Measurements from ENCODE around the gene CLEC10A.
"Not testable (repeated sequence)": the region's sequence is repeated elsewhere in the genome, so short reads cannot be mapped to it uniquely, and the experiment has no call there.

CLEC10A gene

DNA sequence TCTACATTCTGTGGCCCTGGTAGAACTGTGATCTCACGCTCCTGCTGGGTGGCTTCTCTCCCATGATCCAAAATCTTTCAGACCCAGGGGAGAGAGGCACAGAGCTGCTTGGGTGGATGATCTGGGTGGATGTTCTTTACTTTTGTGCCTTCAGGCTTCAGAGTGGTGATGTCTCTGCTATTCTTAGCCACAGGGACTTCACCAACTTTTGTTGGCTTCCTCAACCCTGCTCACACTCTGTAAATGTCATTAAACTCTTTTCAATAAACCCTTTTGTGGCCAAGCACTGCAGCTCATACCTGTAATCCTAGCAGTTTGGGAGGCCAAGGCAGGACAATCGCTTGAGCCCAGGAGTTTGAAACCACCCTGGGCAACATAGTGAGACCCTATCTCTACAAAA lies 7.6 kb downstream of the CLEC10A start:
- no peak for DNase-seq (ENCODE audit: low read depth)

- DNase-seq (ENCODE audit: low read depth), result no peak
These were observed 9.3 kb downstream of the CLEC10A start for GRCh38 chr17:7070712-7071111.

DNA sequence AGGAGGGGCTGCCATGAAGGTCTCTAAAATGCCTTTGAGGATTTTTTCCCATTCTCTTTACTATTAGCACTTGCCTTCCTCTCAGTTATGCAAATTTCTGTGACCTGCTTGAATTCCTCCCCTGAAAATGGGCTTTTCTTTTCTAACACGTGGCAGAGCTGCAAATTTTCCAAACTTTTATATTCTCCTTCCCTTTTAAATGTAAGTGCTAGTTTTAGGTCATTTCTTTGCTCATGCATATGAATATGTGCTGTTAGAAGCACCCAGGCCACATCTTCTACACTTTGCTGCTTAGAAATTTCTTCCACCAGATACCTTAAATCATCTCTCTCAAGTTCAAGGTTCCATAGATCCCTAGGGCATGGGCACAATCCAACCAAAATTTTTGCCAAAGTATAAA lies 11.8 kb downstream of the CLEC10A start:
- DNase-seq (ENCODE audit: low read depth), result no peak

- no peak for DNase-seq (ENCODE audit: low read depth)
These were observed 12.9 kb downstream of the CLEC10A start for GRCh38 chr17:7067198-7067597.

DNA sequence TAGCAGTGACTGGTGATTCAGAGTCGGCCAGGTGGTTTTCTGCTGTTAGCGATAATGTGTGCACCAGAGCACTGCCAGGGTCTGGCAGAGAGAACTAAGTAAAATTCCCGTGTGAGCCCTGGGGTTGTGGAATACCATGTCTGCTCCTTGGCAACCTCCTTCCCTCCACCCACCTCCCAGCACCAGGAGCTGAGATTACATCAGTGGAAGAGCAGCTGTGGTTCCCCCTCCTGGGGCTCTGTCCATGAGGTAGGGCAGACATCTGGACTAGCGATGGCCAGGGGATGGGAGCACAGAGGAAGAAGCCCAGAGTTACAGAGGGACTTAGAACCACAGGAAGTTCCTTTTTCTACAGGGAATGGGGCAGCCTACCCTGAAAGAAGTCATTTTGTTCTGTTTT lies 15.8 kb downstream of the CLEC10A start:
- no peak for DNase-seq (ENCODE audit: low read depth)

- no peak for DNase-seq (ENCODE audit: low read depth)
These were observed 16.4 kb downstream of the CLEC10A start for GRCh38 chr17:7063518-7064094.

- DNase-seq (ENCODE audit: low read depth), result peak; percentile 39
These were observed 19.7 kb downstream of the CLEC10A start for GRCh38 chr17:7060165-7060891.

- no peak for DNase-seq (ENCODE audit: low read depth)
These were observed 21.1 kb downstream of the CLEC10A start for GRCh38 chr17:7058831-7059447.

- DNase-seq (ENCODE audit: low read depth), result no peak
These were observed 23.7 kb downstream of the CLEC10A start for GRCh38 chr17:7056386-7056785.

DNA sequence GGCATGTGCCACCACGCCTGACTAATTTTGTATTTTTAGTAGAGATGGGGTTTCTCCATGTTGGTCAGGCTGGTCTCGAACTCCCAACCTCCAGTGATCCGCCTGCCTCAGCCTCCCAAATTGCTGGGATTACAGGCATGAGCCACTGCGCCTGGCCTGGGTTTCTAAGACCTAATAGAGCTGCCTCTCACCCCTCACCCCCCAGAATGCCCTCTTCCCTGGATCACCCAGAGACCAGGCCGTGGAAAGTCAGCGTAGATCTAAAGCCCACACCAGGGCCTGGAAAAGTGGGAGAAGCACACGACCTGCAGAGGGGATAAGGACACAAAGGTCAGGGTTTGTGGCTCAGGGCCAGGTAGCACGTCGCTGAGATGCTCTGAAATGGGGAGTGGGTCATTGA lies 29.5 kb downstream of the CLEC10A start:
- DNase-seq (ENCODE audit: low read depth), result not testable (repeated sequence)

- DNase-seq (ENCODE audit: low read depth), result no peak
These were observed 31.1 kb downstream of the CLEC10A start for GRCh38 chr17:7048968-7049367.

GRCh38 chr17:7047566-7047965 lies 32.5 kb downstream of the CLEC10A start:
- no peak for DNase-seq (ENCODE audit: low read depth)

DNA sequence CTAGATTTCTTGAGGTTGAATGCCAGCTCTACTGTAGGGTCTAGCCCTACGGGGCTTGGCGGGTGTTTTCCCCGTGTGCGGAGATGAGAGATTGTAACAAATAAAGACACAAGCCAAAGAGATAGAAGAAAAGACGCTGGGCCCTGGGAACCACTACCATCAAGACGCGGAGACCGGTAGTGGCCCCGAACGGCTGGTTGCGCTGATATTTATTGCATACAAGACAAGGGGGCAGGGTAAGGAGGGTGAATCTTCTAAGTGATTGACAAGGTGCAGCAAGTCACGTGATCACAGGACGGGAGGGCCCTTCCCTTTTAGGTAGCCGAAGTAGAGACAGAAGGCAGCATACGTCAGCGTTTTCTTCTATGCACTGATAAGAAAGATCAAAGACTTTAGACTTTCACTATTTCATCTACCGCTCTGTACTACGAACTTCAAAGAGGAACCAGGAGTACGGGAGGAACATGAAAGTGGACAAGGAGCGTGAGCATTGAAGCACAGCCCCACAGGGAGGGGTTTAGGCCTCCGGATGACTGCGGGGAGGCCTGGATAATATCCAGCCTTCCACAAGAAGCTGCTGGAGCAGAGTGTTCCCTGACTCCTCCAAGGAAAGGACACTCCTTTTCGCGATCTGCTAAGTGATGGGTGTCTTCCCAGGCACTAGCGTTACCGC lies 33.2 kb downstream of the CLEC10A start:
- DNase-seq (ENCODE audit: low read depth), result peak; percentile 71

- DNase-seq (ENCODE audit: low read depth), result no peak
These were observed 33.8 kb downstream of the CLEC10A start for GRCh38 chr17:7046127-7046724.

GRCh38 chr17:7045492-7046126 lies 34.4 kb downstream of the CLEC10A start:
- no peak for DNase-seq (ENCODE audit: low read depth)

DNA sequence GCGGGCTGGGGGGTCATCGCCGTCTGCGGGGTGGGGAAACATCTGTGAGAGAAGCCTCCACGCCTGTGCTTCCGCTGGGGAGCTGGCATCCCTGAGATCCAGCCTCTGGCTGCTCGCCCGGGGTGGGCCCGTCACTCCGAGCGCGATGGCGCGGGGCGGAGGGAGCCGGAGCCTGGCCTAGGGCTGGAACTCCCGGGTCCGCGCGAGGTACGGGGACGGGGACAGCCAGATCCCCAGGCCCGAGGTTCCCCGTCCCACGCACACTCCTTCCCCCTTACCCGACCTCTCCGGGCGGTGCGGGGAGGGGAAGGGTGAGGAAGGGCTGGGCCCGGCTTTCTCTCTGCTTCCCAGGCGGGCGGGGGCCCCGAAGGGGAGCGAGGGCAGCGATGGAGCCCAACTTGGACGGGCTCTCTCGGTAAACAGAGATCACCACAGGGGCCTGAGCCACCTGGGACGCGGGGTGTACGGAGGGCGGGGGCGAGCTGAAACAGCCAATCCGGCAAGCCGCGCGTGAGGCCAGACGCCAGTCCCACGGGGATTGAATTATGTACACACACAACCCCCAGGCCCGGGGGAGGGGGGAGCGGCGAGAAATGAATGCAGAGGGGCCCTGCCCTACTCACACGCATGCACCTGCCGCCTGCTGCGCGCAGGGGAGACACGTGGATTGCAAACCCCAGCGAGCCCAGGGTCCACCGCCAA lies 36.4 kb downstream of the CLEC10A start, which contains the start of gene SLC16A11:
Gene SLC16A11 (minus strand): TSS at position 596 of the 702 bp plus-strand sequence. CDS start 579 bp downstream, at position 17.
- no peak for DNase-seq (ENCODE audit: low read depth)

DNA sequence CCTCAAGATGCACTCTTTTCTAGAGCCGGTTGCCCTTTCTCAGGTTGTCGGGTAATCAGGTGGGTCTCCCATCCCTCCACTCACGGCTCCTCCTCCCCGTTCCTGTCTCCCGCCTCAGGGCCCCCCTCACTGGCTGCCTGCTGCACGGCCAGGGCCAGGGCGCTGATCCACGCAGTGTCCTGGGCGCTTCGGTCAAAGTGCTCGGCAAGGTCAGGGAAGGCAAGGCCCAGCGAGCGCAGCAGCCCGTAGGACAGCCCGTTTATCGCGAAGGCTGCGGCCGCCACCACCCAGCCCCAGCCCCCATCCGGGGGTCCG lies 36.9 kb downstream of the CLEC10A start:
- no peak for DNase-seq (ENCODE audit: low read depth)

GRCh38 chr17:7042501-7043181 lies 37.4 kb downstream of the CLEC10A start:
- no peak for DNase-seq (ENCODE audit: low read depth)

GRCh38 chr17:7041607-7042500 lies 38.2 kb downstream of the CLEC10A start:
- DNase-seq (ENCODE audit: low read depth), result no peak

GRCh38 chr17:7039832-7040231 lies 40.2 kb downstream of the CLEC10A start:
- DNase-seq (ENCODE audit: low read depth), result no peak
